Ovary (tissue), 9 donors: ENCODE data around the gene TINAG. TPM values are rescaled to one million over a fixed set of nuclear protein-coding genes. Genes with fewer than 3 reads are reported as not detected.

Experiments used
- DNase-seq, 5 donors: peaks; one replicate each; pipeline ENCODE4 v3.0.0-alpha.2; 2019 to 2020
- H3K27ac ChIP-seq, 2 donors: fragments of 200-600 bp; one replicate each; pipeline versions ENCODE4 v1.5.1 to v1.8.0; 2019 to 2022
- H3K27me3 ChIP-seq: fragments of 200-600 bp; one replicate; pipeline ENCODE4 v1.8.0; 2022
- H3K36me3 ChIP-seq: fragments of 200-600 bp; sonication (generic); one replicate; pipeline ENCODE4 v1.5.1; 2019
- H3K4me1 ChIP-seq: one replicate; pipeline ENCODE4 v1.8.1; 2013; ENCODE audit warnings: mild to moderate bottlenecking, moderate library complexity; ENCODE audit not compliant: insufficient read depth
- H3K4me3 ChIP-seq: fragments of 200-600 bp; sonication (generic); one replicate; pipeline ENCODE4 v1.5.1; 2017
- H3K9me3 ChIP-seq, 2 donors: fragments of 200-600 bp in 1 of 2; sonication (generic) in 1 of 2; one replicate each; pipeline versions ENCODE4 v1.5.1 to v1.8.1; 2013 to 2019; ENCODE audit warnings: mild to moderate bottlenecking in 1 of 2, moderate library complexity in 1 of 2
- CTCF ChIP-seq, 3 donors: fragments of 450-650 bp in 2 of 3; fragments of 200-600 bp in 1 of 3; IDR thresholded peaks; one replicate each; pipeline versions ENCODE4 v1.5.1 to v1.8.0; 2016 to 2022; ENCODE audit warnings: antibody characterized with exemption in 3 of 3, mild to moderate bottlenecking in 1 of 3
- EP300 ChIP-seq: sonication (generic); formaldehyde crosslinking; IDR thresholded peaks from one replicate; pipeline ENCODE4 v1.6.1; 2017; ENCODE audit warnings: antibody characterized with exemption
- POLR2A ChIP-seq: fragments of 450-650 bp; IDR thresholded peaks from one replicate; pipeline ENCODE4 v1.6.1; 2017; ENCODE audit warnings: antibody characterized with exemption, mild to moderate bottlenecking, moderate library complexity
- WGBS, 3 donors: extraction: QIAGEN DNeasy Blood & Tissue Kit in 1 of 3; methylation state at CpG; one replicate each; pipeline versions ENCODE4 v1.1.5 to v1.1.7; 2013 to 2017; 5-methylcytosine and 5-hydroxymethylcytosine counted together
- intact Hi-C, 4 donors: fragments of 100-400 bp; cut with DNase I; formaldehyde crosslinking; loops; one replicate each; pipeline versions ENCODE4 v1.11.0 to v1.15.1; 2022 to 2023
- polyA plus RNA-seq, 2 donors: library from polyadenylated mRNA; stranded (reverse); fragments of 200-250 nt in 1 of 2; fragments of 350-450 nt in 1 of 2; fragmentation: Illumina TruSeq in 1 of 2; extraction: RNeasy Lipid Tissue Mini Kit (QIAGEN cat#74804) in 1 of 2; gene quantifications; one replicate each; pipeline ENCODE4 v1.2.3, GENCODE V29; 2013 to 2014
- total RNA-seq, 7 donors: library from RNA; depleted of rRNA in 2 of 7; stranded (reverse); fragments of >200 nt in 2 of 7; fragmentation: NEBNext Ultra II Directional in 3 of 7; extraction: Animal tissue kit (Norgen Biotek cat#: 25700) in 3 of 7; gene quantifications; one replicate each; pipeline versions ENCODE4 v1.1.0 to v1.2.4, GENCODE V29; 2016 to 2023
- donor health status: DM: no; HTN: no; CAD: no; lungs with moderate emphysema.
- donor health status: DM: no; HTN: no; CAD: no.
- donor health status: Bipolar disorder and iron deficiency.
- donor health status: DM: yes; HTN: yes; CAD: no.
- donor health status: DM: no; HTN: no; CAD: no.
- donor health status: DM: yes; HTN: yes; CAD: no.

The TINAG gene
- total and polyA plus RNA-seq, 9 donors = not detected

- no peak overlapping the region for H3K27ac ChIP-seq
- WGBS, 3 donors = 52 to 67% (median 59%) methylated on average over 1 of the region's 1 CpG
- H3K4me1 ChIP-seq = no peaks in the 10 kb centered on the region
- H3K4me3 ChIP-seq = no peak overlapping the region
- H3K9me3 ChIP-seq = no peaks in the 10 kb centered on the region
- intact Hi-C loops = no loop called here
- no peak for TF ChIP-seq EP300
- no peak for TF ChIP-seq POLR2A
- TF ChIP-seq CTCF (IDR thresholded peaks at IDR 0.05) = no peak
- no peaks in the 10 kb centered on the region for H3K27me3 ChIP-seq
- no peaks in the 10 kb centered on the region for H3K36me3 ChIP-seq
- no peak for DNase-seq
Measured at GRCh38 chr6:54427396-54427937, 119.2 kb downstream of the TINAG start.

GRCh38 chr6:54428431-54428830, 120.2 kb downstream of the TINAG start:
- H3K27me3 ChIP-seq = no peaks in the 10 kb centered on the region
- no peaks in the 10 kb centered on the region for H3K9me3 ChIP-seq
- no peak for TF ChIP-seq EP300
- no peak for TF ChIP-seq POLR2A
- no peak for TF ChIP-seq CTCF (IDR thresholded peaks at IDR 0.05)
- intact Hi-C loops = no loop called here
- 70 to 86% (median 80%) methylated on average over 1 of the region's 1 CpG for WGBS, 3 donors
- DNase-seq = no peak
- no peak overlapping the region for H3K27ac ChIP-seq
- no peaks in the 10 kb centered on the region for H3K4me1 ChIP-seq
- H3K36me3 ChIP-seq = no peaks in the 10 kb centered on the region
- no peak overlapping the region for H3K4me3 ChIP-seq

- TF ChIP-seq POLR2A (no peak), CTCF (IDR thresholded peaks at IDR 0.05) (no peak), EP300 (no peak)
- no peak for DNase-seq
- H3K9me3 ChIP-seq = no peaks in the 10 kb centered on the region
- intact Hi-C loops = no loop called here
- 19 to 33% (median 24%) methylated on average over 2 of the region's 2 CpGs for WGBS, 3 donors
- no peaks in the 10 kb centered on the region for H3K27me3 ChIP-seq
- H3K27ac ChIP-seq = no peak overlapping the region
- H3K4me1 ChIP-seq = no peaks in the 10 kb centered on the region
- no peaks in the 10 kb centered on the region for H3K36me3 ChIP-seq
- no peak overlapping the region for H3K4me3 ChIP-seq
Measured at GRCh38 chr6:54431466-54431865, 123.2 kb downstream of the TINAG start.

Other genes with a start within 250 kb of the TINAG start
- 1 to 10 TPM in 1 of 7 donors, under 1 TPM in 2, not detected in 4; 0.15 to 1.2 (median 0.40) TPM for gene MLIP, start 197.0 kb upstream of the TINAG start, total RNA-seq
- gene MLIP, start 197.0 kb upstream of the TINAG start, polyA plus RNA-seq = under 1 TPM; 0.05 to 0.70 TPM